22Rv1 (cell line): ENCODE data around the gene IFITM2.

Experiments used
- H3K27ac ChIP-seq: fragments of 450-650 bp; 2 replicates; pipeline ENCODE4 v1.5.1; 2017
- CTCF ChIP-seq: fragments of 450-650 bp; IDR thresholded peaks from 2 replicates; pipeline ENCODE4 v1.5.1; 2017; ENCODE audit warnings: mild to moderate bottlenecking
- ZFX ChIP-seq: fragments of 450-650 bp; IDR thresholded peaks from 2 replicates; pipeline ENCODE4 v1.6.1; 2017; ENCODE audit warnings: antibody characterized with exemption, borderline replicate concordance

Gene IFITM2

GRCh38 chr11:269146-269890 lies 38.3 kb upstream of the IFITM2 start:
- peak overlapping the region; percentile 73 for H3K27ac ChIP-seq
- TF ChIP-seq ZFX (no peak), CTCF (no peak)

GRCh38 chr11:270451-271318 lies 36.9 kb upstream of the IFITM2 start:
- TF ChIP-seq CTCF (no peak), ZFX (no peak)
- no peak overlapping the region for H3K27ac ChIP-seq

- TF ChIP-seq ZFX (no peak), CTCF (no peak)
- H3K27ac ChIP-seq, result no peak overlapping the region
Observed at GRCh38 chr11:271319-271715, 36.3 kb upstream of the IFITM2 start.

GRCh38 chr11:272195-272930 lies 35.3 kb upstream of the IFITM2 start:
- H3K27ac ChIP-seq, result no peak overlapping the region
- TF ChIP-seq CTCF, result no peak
- no peak for TF ChIP-seq ZFX

GRCh38 chr11:272931-273198 lies 34.8 kb upstream of the IFITM2 start:
- no peak overlapping the region for H3K27ac ChIP-seq
- TF ChIP-seq CTCF (no peak), ZFX (no peak)

GRCh38 chr11:276219-276618 lies 31.4 kb upstream of the IFITM2 start:
- no peak for TF ChIP-seq CTCF
- TF ChIP-seq ZFX, result no peak
- H3K27ac ChIP-seq, result no peak overlapping the region
